Right ventricle myocardium superior (tissue), 1 donor: Measurements from ENCODE around the gene UTY. TPM values are rescaled to one million over a fixed set of nuclear protein-coding genes. Genes with fewer than 3 reads are reported as not detected.
A peak's percentile ranks its signal among the peaks of the same experiment; 100 is the strongest.

Experiments used
- ATAC-seq: fragments of 200-7000 bp; cut with Tn5 transposase; one replicate; pipeline ENCODE4 v1.9.1; 2020; ENCODE audit warnings: mild to moderate bottlenecking; ENCODE audit not compliant: poor library complexity
- DNase-seq: peaks from one replicate; pipeline ENCODE4 v3.0.0-alpha.2; 2020
- intact Hi-C: fragments of 100-400 bp; cut with DNase I; formaldehyde crosslinking; loops from one replicate; pipeline ENCODE4 v1.11.2; 2022
- total RNA-seq: library from RNA; stranded (reverse); fragmentation: NEBNext Ultra II Directional; extraction: Animal tissue kit (Norgen Biotek cat#: 25700); gene quantifications from one replicate; pipeline ENCODE4 v1.2.1, GENCODE V29; 2021
- donor health status: DM: no; HTN: yes; CAD: no; lungs with severe emphysema.

UTY gene
- total RNA-seq, 1 donor from 2014 or later = 9.8 TPM

DNA sequence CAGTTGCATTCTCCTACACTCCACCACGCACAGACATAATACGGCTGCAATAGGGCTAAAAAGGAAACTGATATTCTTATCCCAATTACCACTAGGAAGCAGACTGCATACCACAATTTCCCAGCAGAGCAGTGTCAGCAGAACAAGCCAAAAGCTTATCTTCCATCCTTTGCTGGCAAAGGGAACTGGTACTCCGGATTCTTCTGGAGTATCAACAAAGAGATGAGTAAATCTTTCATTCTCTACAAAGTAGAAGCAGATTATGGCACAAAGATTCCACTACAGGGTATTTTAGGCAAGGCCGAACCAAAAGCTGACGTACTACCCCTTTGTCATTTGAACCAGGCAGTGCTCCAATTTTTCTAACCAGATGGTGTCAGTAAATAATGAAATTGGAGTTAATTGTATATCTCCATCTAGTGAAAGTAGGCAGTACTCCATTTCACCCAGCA lies 56.5 kb downstream of the UTY start:
- peak; percentile 86 for ATAC-seq
- no peak for DNase-seq

DNA sequence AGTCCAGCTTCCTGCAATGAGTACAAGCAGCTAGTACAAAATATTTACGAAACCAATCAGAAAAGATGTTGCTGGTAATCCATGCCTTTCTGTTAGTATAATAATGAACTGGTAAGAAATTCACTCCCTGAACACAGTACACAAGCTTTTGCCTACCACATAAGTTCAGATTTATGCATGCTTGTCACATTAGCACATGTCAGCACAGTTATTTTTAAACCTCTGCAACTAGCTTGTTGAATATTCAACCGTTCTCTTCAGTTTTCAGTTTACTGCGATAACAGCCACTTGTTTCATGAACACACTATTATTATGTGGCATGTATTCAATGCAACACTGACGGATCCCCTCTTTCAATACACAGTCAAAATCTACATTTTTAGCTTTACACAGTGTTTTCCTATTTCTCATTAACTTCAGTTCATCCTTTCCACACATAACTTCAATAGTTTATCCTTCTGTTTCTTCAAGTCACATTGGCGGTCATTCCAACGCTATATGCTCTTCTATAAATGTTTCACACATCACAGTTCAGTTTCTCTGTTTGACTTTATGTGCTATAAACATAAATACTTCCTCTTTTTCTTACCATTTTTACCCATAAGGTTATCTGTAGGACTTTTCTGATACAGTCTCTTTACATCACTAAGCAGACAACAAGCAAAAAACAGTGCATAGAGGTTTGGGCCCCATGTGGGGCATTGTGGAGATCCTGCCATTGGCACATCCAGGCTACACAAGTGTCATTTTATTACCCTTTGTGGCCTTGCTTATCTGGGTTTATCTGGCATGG lies 62.8 kb downstream of the UTY start:
- no peak for DNase-seq
- ATAC-seq = peak; percentile 76
- intact Hi-C loops = loop anchor here (10.0 kb wide), 1 partner anchor 48 kb away; no protein-coding TSS in a partner anchor

More for the DNA sequence above, 56.5 kb downstream of the UTY start:
- intact Hi-C loops = no loop called here

GRCh38 chrY:13415556-13415955 lies 64.3 kb downstream of the UTY start:
- no peak for ATAC-seq
- DNase-seq = no peak
- intact Hi-C loops = loop anchor here (10.0 kb wide), 1 partner anchor 49 kb away; no protein-coding TSS in a partner anchor

GRCh38 chrY:13398876-13399275 lies 81.0 kb downstream of the UTY start:
- DNase-seq (no peak), ATAC-seq (no peak)
- intact Hi-C loops = no loop called here

DNA sequence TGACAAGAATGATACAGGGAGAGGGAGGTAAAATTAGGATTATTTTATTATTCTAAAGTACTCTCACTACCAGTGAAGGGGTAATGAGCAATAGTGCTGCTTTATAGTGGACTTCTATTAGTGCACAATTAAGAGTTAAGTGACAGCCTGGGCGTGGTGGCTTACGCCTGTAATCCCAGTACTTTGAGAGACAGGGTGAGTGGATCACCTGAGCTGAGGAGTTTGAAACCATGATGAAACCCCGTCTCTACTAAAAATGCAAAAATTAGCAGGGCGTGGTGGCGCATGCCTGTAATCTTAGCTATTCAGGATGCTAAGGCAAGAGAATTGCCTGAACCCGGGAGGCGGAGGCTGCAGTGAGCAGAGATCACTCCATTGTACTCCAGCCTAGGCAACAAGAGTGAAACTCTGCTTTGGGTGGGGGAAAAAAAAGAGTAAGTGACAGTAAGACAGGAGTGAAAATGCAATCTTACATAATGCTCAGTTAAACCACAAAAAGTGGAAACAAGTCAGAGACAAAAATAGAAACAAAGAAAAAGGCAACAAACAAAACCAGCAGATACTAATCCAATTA lies 98.6 kb downstream of the UTY start:
- DNase-seq (no peak), ATAC-seq (no peak)
- intact Hi-C loops = no loop called here

DNA sequence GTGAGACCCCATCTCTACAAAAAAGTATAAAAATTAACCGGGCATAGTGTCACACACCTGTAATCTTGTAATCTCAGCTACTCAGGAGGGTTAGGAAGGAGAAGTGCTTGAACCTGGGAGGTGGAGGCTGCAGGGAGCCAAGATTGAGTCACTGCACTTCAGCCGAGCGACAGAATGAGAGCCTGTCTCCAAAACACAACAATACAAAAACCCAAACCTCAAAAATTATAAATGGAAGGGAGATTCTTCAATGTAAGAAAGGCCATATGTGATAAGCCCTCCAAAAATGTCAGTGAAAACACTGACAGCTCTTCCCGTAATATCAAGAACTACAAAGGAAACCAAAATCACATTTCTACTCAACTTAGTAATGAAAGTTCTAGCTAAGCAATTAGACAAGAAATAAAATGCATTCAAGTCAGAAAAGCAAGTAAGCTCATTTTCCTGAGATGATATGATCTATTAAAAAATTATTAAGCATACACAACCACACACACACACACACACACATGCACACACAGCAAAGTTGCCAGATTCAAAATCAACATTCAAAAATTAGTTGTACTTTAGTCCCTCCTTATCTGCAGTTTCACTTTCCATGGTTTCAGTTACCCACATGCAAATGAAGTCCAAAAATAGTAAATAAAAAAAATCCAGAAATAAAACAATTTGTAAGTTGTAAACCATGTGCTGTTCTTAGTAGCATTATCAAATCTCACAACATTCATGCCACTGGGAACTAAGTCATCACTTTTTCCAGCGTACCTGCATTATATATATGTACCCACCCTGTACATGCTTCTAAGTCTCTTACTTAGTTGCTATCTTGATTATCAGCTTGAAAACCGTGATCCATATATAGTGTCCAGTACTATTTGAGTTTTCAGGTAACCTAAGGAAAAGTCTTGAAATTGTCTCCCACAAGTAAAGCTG lies 108.7 kb downstream of the UTY start:
- DNase-seq = no peak
- intact Hi-C loops = no loop called here
- ATAC-seq = no peak

GRCh38 chrY:13370245-13370644 lies 109.6 kb downstream of the UTY start:
- ATAC-seq (no peak), DNase-seq (no peak)
- intact Hi-C loops = no loop called here

DNA sequence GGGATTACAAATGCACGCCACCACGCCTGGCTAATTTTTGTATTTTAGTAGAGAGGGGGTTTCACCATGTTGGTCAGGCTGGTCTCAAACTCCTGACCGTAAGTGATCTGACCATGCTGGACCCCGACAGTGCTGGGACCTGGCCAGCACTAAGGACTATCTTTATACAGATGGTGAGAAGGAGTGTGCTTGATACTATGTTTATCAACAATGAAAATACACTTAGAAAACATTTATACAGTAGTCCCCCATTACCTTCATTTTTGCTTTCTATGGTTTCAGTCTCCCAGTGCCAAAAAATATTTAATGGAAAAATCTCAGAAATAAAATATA lies 111.4 kb downstream of the UTY start:
- intact Hi-C loops = no loop called here
- no peak for DNase-seq
- ATAC-seq = no peak

GRCh38 chrY:13363641-13364040 lies 116.2 kb downstream of the UTY start:
- intact Hi-C loops = no loop called here
- no peak for DNase-seq
- ATAC-seq = no peak

DNA sequence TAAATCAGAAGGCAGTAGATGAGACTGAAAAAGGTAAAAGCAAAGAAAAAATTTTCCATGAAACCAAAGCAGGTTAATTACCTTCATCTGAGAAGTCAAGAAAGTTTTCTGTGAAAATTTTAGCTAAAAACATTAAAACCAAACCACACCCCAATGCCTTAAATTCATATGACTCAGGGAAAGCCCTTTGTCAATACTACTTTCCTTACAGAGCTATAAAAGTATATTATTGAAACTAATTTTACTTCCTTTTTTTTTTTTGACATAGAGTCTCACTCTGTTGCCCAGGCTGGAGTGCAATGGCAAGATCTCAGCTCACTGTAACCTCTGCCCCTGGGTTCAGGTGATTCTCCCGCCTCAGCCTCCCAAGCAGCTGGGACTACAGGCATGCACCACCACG lies 117.2 kb downstream of the UTY start:
- intact Hi-C loops = no loop called here
- ATAC-seq (no peak), DNase-seq (no peak)

DNA sequence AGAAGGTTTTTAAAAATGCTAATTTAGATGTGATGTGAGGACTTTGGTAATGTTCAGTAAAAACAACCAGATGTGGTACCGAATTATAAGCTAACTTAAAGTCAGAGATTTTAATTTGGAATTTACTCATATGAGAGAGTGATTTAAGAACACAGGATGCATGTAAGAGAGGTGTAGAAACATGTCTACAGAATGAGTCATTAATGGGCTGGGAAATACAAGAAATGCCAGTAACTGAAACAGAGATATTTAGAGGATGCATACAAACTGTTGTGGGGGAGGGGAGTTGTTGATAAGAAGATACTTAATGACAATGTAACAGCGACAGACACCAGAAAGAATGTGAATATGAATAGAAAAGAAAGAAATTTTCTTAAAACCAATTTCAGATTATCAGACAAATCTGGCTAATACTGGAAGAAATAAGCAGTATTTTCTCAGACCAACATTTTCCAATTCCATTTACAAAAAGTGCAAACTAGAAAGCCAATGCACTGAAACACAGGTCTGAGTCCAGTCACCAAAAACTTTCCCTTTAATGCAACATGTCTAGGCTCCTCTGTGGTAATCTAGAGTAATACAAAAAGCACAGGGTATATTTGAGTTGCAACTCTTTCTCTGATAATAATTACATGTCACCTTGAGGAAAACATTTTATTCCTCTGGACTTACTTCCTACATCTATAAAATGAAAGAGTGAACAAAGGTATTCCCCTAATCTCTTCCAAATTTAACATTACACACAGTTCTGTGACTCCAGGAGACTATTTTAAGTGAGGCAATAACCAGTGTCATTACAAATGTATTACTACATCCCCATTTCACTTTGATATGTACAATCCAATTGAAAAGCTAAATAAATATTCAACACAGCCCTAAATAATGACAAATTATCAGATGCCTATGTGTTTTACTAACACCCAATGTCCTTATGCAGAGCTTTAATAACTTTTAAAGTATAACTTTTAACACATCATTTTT lies 117.9 kb downstream of the UTY start:
- intact Hi-C loops = no loop called here
- ATAC-seq (no peak), DNase-seq (no peak)

GRCh38 chrY:13351443-13351842 lies 128.4 kb downstream of the UTY start:
- no peak for ATAC-seq

DNA sequence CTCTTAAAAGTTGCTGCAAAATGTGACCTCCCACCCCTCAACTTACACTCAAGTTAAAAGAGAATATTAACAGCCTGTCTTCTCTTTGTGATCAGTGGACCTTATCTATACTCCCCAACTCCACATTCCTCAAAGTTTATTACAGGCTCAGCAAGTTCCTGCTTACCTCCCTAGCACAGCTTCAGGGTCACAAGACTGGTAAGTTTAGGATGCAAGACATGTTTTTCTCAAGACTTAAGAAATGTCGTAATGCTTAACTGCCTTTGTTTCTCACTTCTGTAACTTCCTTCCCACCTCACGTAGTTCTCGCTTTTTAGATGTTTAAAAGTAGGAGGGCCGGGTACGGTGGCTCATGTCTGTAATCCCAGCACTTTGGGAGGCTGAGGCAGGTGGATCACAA lies 132.7 kb downstream of the UTY start:
- intact Hi-C loops = no loop called here
- ATAC-seq (no peak), DNase-seq (no peak)

More at GRCh38 chrY:13351443-13351842, 128.4 kb downstream of the UTY start:
- intact Hi-C loops = no loop called here
- DNase-seq = no peak

- DNase-seq = no peak
- ATAC-seq = no peak
- intact Hi-C loops = no loop called here
These were observed 134.3 kb downstream of the UTY start for GRCh38 chrY:13345549-13345948.

- DNase-seq = peak; percentile 50
- intact Hi-C loops = no loop called here
- ATAC-seq = peak; percentile 72
These were observed 136.4 kb downstream of the UTY start for GRCh38 chrY:13343307-13343946.

GRCh38 chrY:13339939-13340338 lies 139.9 kb downstream of the UTY start:
- peak; percentile 72 for ATAC-seq
- DNase-seq = no peak
- intact Hi-C loops = no loop called here

DNA sequence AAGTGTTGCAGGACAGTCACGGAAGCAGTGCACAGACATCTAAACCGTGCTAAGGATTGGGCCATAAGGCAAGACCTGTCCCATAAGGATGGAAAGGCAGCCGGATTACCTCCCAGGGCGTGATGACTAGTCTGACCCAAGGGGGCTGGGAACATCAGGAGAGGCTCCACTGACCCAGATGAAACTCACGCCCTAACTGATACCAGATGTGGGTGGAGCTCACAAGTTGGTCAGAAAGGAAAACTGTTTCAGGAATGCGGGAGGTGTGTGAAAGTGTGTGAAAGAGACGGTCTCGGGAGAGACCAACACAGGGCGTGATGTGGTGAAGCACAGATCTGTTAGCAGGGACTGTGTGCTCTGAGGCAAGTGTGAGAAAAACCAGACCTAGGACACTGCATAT lies 140.5 kb downstream of the UTY start:
- ATAC-seq = peak; percentile 18
- DNase-seq = no peak

GRCh38 chrY:13338711-13339110 lies 141.1 kb downstream of the UTY start:
- DNase-seq (no peak), ATAC-seq (no peak)
- intact Hi-C loops = no loop called here

More for the DNA sequence above, 140.5 kb downstream of the UTY start:
- intact Hi-C loops = no loop called here
